ENCODE data around the gene HPCAL1.

DNA sequence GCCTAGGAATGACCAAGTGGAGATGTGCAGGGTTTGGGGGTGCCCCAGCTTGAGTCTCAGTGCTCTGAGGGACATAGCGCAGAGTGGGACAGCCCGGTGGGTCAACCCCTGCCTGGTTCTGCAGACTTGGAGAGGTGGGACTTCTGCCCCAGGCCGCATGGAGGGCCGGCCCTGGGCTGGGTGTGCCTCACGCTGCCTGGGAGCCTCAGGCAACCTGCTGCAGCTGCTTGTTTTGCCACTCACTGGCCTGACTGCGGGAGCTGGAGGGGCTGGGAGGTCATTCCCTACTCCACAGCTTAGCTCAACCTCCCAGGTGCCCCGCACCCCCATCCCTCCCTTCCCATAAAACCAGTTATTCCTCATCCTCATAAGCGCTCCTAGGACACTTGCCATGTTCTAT lies 112.3 kb downstream of the HPCAL1 start:
- TF ChIP-seq KLF5 (IDR thresholded peaks at IDR 0.05; ENCODE audit: partially characterized antibody) (no peak), HCFC1 (IDR thresholded peaks at IDR 0.05; ENCODE audit: low read length) (no peak), POLR2AphosphoS5 (IDR thresholded peaks at IDR 0.05; ENCODE audit: low read length) (no peak), POLR2A (IDR thresholded peaks at IDR 0.05; ENCODE audit: low read depth, low read length) (no peak), NR2F1 (conservative IDR thresholded peaks at IDR 0.05) (no peak), SMC3 (IDR thresholded peaks at IDR 0.05; ENCODE audit: borderline replicate concordance, low read length) (no peak), SMAD1 (IDR thresholded peaks at IDR 0.05; ENCODE audit: low read depth, partially characterized antibody) (no peak), KDM1A (IDR thresholded peaks at IDR 0.05; ENCODE audit: borderline replicate concordance) (no peak), EZH2 (IDR thresholded peaks at IDR 0.05; ENCODE audit: borderline replicate concordance, control insufficient read depth, low read depth, low read length) (no peak), RBBP5 (conservative IDR thresholded peaks at IDR 0.05) (no peak)
- TF ChIP-seq, protein P1, sequence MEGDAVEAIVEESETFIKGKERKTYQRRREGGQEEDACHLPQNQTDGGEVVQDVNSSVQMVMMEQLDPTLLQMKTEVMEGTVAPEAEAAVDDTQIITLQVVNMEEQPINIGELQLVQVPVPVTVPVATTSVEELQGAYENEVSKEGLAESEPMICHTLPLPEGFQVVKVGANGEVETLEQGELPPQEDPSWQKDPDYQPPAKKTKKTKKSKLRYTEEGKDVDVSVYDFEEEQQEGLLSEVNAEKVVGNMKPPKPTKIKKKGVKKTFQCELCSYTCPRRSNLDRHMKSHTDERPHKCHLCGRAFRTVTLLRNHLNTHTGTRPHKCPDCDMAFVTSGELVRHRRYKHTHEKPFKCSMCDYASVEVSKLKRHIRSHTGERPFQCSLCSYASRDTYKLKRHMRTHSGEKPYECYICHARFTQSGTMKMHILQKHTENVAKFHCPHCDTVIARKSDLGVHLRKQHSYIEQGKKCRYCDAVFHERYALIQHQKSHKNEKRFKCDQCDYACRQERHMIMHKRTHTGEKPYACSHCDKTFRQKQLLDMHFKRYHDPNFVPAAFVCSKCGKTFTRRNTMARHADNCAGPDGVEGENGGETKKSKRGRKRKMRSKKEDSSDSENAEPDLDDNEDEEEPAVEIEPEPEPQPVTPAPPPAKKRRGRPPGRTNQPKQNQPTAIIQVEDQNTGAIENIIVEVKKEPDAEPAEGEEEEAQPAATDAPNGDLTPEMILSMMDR (IDR thresholded peaks at IDR 0.05 in 2 of 3, conservative IDR thresholded peaks at IDR 0.05 in 1 of 3; ENCODE audit: control insufficient read depth in 2 of 3, extremely low read depth in 1 of 3, insufficient read depth in 1 of 3, low read depth in 3 of 3, low read length in 3 of 3) = no peak
- TF ChIP-seq, protein P2, sequence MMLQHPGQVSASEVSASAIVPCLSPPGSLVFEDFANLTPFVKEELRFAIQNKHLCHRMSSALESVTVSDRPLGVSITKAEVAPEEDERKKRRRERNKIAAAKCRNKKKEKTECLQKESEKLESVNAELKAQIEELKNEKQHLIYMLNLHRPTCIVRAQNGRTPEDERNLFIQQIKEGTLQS (IDR thresholded peaks at IDR 0.05; ENCODE audit: borderline replicate concordance, extremely low read depth, low read depth, low read length) = no peak
